ENCODE measurements around the gene TBX10. TPM values are rescaled to one million over a fixed set of nuclear protein-coding genes. Genes with fewer than 3 reads are reported as not detected.
"Not testable (repeated sequence)": the region's sequence is repeated elsewhere in the genome, so short reads cannot be mapped to it uniquely, and the experiment has no call there.

Gene TBX10
- total RNA-seq, 1 experiment from 2014 or later = not detected

DNA sequence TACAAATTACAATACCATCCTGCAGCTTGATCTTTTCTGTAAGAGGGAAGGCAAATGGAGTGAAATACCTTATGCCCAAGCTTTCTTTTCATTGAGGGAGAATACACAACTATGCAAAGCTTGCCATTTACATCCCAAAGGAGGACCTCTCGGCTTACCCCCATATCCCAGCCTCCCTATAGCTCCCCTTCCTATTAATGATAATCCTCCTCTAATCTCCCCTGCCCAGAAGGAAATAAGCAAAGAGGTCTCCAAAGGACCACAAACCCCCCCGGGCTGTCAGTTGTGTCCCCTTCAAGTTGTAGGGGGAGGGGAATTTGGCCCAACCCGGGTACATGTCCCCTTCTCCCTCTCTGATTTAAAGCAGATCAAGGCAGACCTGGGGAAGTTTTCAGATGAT is 17.6 kb downstream of the TBX10 start:
- peak overlapping the region; percentile 92 for H3K4me2 ChIP-seq (ENCODE audit: insufficient read depth, insufficient read length, low read length)
- not testable (repeated sequence) for H3T11ph ChIP-seq (ENCODE audit: low read length); H4K8ac ChIP-seq (replicated peaks; ENCODE audit: insufficient read length, low read depth, low read length); H2BK15ac ChIP-seq (ENCODE audit: low read depth, low read length); H3K23me2 ChIP-seq (ENCODE audit: insufficient read length, low read depth, low read length, poor library complexity, severe bottlenecking); H2AFZ ChIP-seq (ENCODE audit: low read length); H3K27ac ChIP-seq (ENCODE audit: insufficient read length, low read depth, low read length); H3K4ac ChIP-seq (ENCODE audit: low read depth, low read length); H2BK12ac ChIP-seq (ENCODE audit: insufficient read length, low read depth, low read length); H4K20me1 ChIP-seq (ENCODE audit: control insufficient read depth, insufficient read depth, insufficient read length); H3K56ac ChIP-seq (ENCODE audit: insufficient read length, low read depth, low read length); H3K79me2 ChIP-seq (ENCODE audit: insufficient read depth, low read length); H3K4me1 ChIP-seq (ENCODE audit: insufficient read depth, low read length); H2AK5ac ChIP-seq (ENCODE audit: insufficient read length, low read length); H2BK120ac ChIP-seq (ENCODE audit: low read depth, low read length, poor library complexity, severe bottlenecking); H3K23ac ChIP-seq (ENCODE audit: insufficient read length, low read depth, low read length); H4K5ac ChIP-seq (ENCODE audit: insufficient read length, low read depth, low read length); H4K91ac ChIP-seq (ENCODE audit: insufficient read length, low read depth, low read length); H3K79me1 ChIP-seq (ENCODE audit: insufficient read depth, low read depth, low read length, poor library complexity, severe bottlenecking); H3K9ac ChIP-seq (ENCODE audit: extremely low read depth, insufficient read length, low read length); H3K9me3 Mint-ChIP-seq; H3K14ac ChIP-seq (ENCODE audit: insufficient read depth, low read length); H3K9me3 ChIP-seq (ENCODE audit: control insufficient read depth, low read depth, low read length); H3K27me3 ChIP-seq (ENCODE audit: insufficient read depth, low read length); H2BK20ac ChIP-seq (ENCODE audit: low read depth, low read length, poor library complexity, severe bottlenecking); H2BK5ac ChIP-seq (ENCODE audit: insufficient read length, low read length); H3K18ac ChIP-seq (ENCODE audit: insufficient read length, low read depth, low read length)
- Mint-ChIP-seq H3K27me3 (ENCODE audit: low read depth) (peaks cover 39% of the 10 kb centered on the region), H3K4me3 (peak overlapping the region; percentile 88 to 93), H3K27ac (peak overlapping the region; percentile 94 to 97 (median 94)), H3K4me1 (peaks cover 48 to 56% of the 10 kb centered on the region in 2 experiments), H3K36me3 (ENCODE audit: insufficient read depth in 1 of 3, low read depth in 3 of 3) (peaks cover 15 to 42% (median 32%) of the 10 kb centered on the region in 3 experiments)
- no CpG with 5 or more reads among the region's 3 CpGs for WGBS (ENCODE audit: extremely low coverage, insufficient read length, low lambda C conversion rate)
- DNase-seq = peak; percentile 57

DNA sequence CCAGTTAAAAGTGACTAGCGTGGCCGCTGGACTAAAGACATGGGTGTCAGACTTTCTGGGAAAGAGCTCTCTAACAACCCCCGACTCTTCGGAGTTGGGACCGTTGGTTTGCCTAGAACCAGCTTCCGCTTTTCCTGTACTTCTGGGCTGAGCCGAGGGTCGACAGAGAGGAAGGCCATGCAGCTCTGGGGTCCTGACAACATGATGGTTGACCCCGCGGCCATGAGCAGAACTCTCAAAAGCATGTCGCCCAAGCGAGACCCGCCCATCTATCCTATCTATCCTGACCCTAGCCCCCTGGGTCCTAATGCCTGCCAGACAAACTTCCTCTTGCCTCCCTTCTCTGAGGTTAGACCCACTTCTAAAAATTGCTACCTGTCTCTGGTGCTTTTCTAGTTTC is 18.9 kb downstream of the TBX10 start:
- H3K27ac Mint-ChIP-seq = peak overlapping the region; percentile 61 to 97 (median 94); a peak in 5 of 7 replicates

More for the DNA sequence above, 18.9 kb downstream of the TBX10 start:
- not testable (repeated sequence) for H3K56ac ChIP-seq (ENCODE audit: insufficient read length, low read depth, low read length); H3K23ac ChIP-seq (ENCODE audit: insufficient read length, low read depth, low read length); H2BK15ac ChIP-seq (ENCODE audit: low read depth, low read length); H3T11ph ChIP-seq (ENCODE audit: low read length); H3K27ac ChIP-seq (ENCODE audit: insufficient read length, low read depth, low read length); H3K9me3 Mint-ChIP-seq; H2BK120ac ChIP-seq (ENCODE audit: low read depth, low read length, poor library complexity, severe bottlenecking); H4K91ac ChIP-seq (ENCODE audit: insufficient read length, low read depth, low read length); H3K4me1 ChIP-seq (ENCODE audit: insufficient read depth, low read length); H3K79me1 ChIP-seq (ENCODE audit: insufficient read depth, low read depth, low read length, poor library complexity, severe bottlenecking); H4K20me1 ChIP-seq (ENCODE audit: control insufficient read depth, insufficient read depth, insufficient read length); H2BK5ac ChIP-seq (ENCODE audit: insufficient read length, low read length); H4K5ac ChIP-seq (ENCODE audit: insufficient read length, low read depth, low read length); H3K9me3 ChIP-seq (ENCODE audit: control insufficient read depth, low read depth, low read length); H3K14ac ChIP-seq (ENCODE audit: insufficient read depth, low read length); H2BK20ac ChIP-seq (ENCODE audit: low read depth, low read length, poor library complexity, severe bottlenecking); H2BK12ac ChIP-seq (ENCODE audit: insufficient read length, low read depth, low read length); H3K4ac ChIP-seq (ENCODE audit: low read depth, low read length); H3K23me2 ChIP-seq (ENCODE audit: insufficient read length, low read depth, low read length, poor library complexity, severe bottlenecking); H3K79me2 ChIP-seq (ENCODE audit: insufficient read depth, low read length); H4K8ac ChIP-seq (replicated peaks; ENCODE audit: insufficient read length, low read depth, low read length); H3K27me3 ChIP-seq (ENCODE audit: insufficient read depth, low read length); H2AK5ac ChIP-seq (ENCODE audit: insufficient read length, low read length); H2AFZ ChIP-seq (ENCODE audit: low read length); H3K18ac ChIP-seq (ENCODE audit: insufficient read length, low read depth, low read length)
- WGBS (ENCODE audit: extremely low coverage, insufficient read length, low lambda C conversion rate) = no CpG with 5 or more reads among the region's 13 CpGs
- peaks cover 56 to 58% of the 10 kb centered on the region in 2 experiments for H3K4me1 Mint-ChIP-seq
- Histone ChIP-seq H3K9ac (ENCODE audit: extremely low read depth, insufficient read length, low read length) (peak overlapping the region; percentile 64), H3K4me2 (ENCODE audit: insufficient read depth, insufficient read length, low read length) (peak overlapping the region; percentile 92)
- H3K27me3 Mint-ChIP-seq (ENCODE audit: low read depth) = peaks cover 42% of the 10 kb centered on the region
- peaks cover 4 to 30% (median 19%) of the 10 kb centered on the region in 3 experiments; a peak in 6 of 7 replicates for H3K36me3 Mint-ChIP-seq (ENCODE audit: insufficient read depth in 1 of 3, low read depth in 3 of 3)
- peak; percentile 62 for DNase-seq
- H3K4me3 Mint-ChIP-seq = peak overlapping the region; percentile 88 to 93

All from H9 (cell line).